H9 (cell line): ENCODE results near the gene HAUS6. TPM values are rescaled to one million over a fixed set of nuclear protein-coding genes. Genes with fewer than 3 reads are reported as not detected.

ENCODE experiments used
- DNase-seq: peaks from one replicate; pipeline ENCODE4 v3.0.0-alpha.2; 2017
- H2AFZ ChIP-seq: one replicate; pipeline ENCODE4 v1.6.1; 2013; ENCODE audit warnings: mild to moderate bottlenecking, low read length, control low read depth, moderate library complexity
- H2AK5ac ChIP-seq: 2 replicates; pipeline ENCODE4 v1.6.1; 2013; ENCODE audit warnings: low read length, control low read depth, mixed read lengths; ENCODE audit not compliant: insufficient read length
- H2BK120ac ChIP-seq: one replicate; pipeline ENCODE4 v1.6.1; 2013; ENCODE audit warnings: low read depth, mild to moderate bottlenecking, low read length, control low read depth, inconsistent platforms; ENCODE audit not compliant: poor library complexity, severe bottlenecking
- H2BK12ac ChIP-seq: 2 replicates; pipeline ENCODE4 v1.6.1; 2013; ENCODE audit warnings: low read length, control low read depth, mixed read lengths, low read depth; ENCODE audit not compliant: insufficient read length
- H2BK15ac ChIP-seq: 2 replicates; pipeline ENCODE4 v1.6.1; 2013; ENCODE audit warnings: low read depth, low read length, control low read depth
- H2BK20ac ChIP-seq: one replicate; pipeline ENCODE4 v1.6.1; 2013; ENCODE audit warnings: low read depth, mild to moderate bottlenecking, low read length, control low read depth, inconsistent platforms; ENCODE audit not compliant: poor library complexity, severe bottlenecking
- H2BK5ac ChIP-seq: 2 replicates; pipeline ENCODE4 v1.6.1; 2013; ENCODE audit warnings: low read length, control low read depth, mixed read lengths; ENCODE audit not compliant: insufficient read length
- H3K14ac ChIP-seq: 2 replicates; pipeline ENCODE4 v1.6.1; 2013; ENCODE audit warnings: low read length, control low read depth; ENCODE audit not compliant: insufficient read depth
- H3K18ac ChIP-seq: 2 replicates; pipeline ENCODE4 v1.6.1; 2013; ENCODE audit warnings: low read depth, mild to moderate bottlenecking, mixed read lengths, low read length, control low read depth; ENCODE audit not compliant: insufficient read length
- H3K23ac ChIP-seq: 2 replicates; pipeline ENCODE4 v1.6.1; 2013; ENCODE audit warnings: low read length, control low read depth, mixed read lengths, low read depth; ENCODE audit not compliant: insufficient read length
- H3K23me2 ChIP-seq: 2 replicates; pipeline ENCODE4 v1.6.1; 2013; ENCODE audit warnings: low read depth, mild to moderate bottlenecking, mixed read lengths, low read length, control low read depth; ENCODE audit not compliant: insufficient read length, poor library complexity, severe bottlenecking
- H3K27ac ChIP-seq: 2 replicates; pipeline ENCODE4 v1.5.1; 2013; ENCODE audit warnings: low read length, control low read depth, mixed read lengths, low read depth; ENCODE audit not compliant: insufficient read length
- H3K27me3 ChIP-seq: 2 replicates; pipeline ENCODE4 v1.6.1; 2013; ENCODE audit warnings: low read length, control low read depth, inconsistent platforms; ENCODE audit not compliant: insufficient read depth
- H3K4ac ChIP-seq: 2 replicates; pipeline ENCODE4 v1.6.1; 2013; ENCODE audit warnings: low read depth, mild to moderate bottlenecking, control low read depth, inconsistent platforms, low read length, moderate library complexity
- H3K4me1 ChIP-seq: 2 replicates; pipeline ENCODE4 v1.6.1; 2013; ENCODE audit warnings: low read length, control low read depth, inconsistent platforms; ENCODE audit not compliant: insufficient read depth
- H3K4me2 ChIP-seq: 2 replicates; pipeline ENCODE4 v1.6.1; 2013; ENCODE audit warnings: low read length, control low read depth, mixed read lengths; ENCODE audit not compliant: insufficient read length, insufficient read depth
- H3K56ac ChIP-seq: 2 replicates; pipeline ENCODE4 v1.6.1; 2013; ENCODE audit warnings: low read depth, mild to moderate bottlenecking, mixed read lengths, low read length, control low read depth; ENCODE audit not compliant: insufficient read length
- H3K79me1 ChIP-seq: 2 replicates; pipeline ENCODE4 v1.6.1; 2013; ENCODE audit warnings: low read depth, mild to moderate bottlenecking, moderate library complexity, low read length, control low read depth, inconsistent platforms; ENCODE audit not compliant: insufficient read depth, poor library complexity, severe bottlenecking
- H3K79me2 ChIP-seq: 2 replicates; pipeline ENCODE4 v1.6.1; 2013; ENCODE audit warnings: low read length, control low read depth, inconsistent platforms; ENCODE audit not compliant: insufficient read depth
- H3K9ac ChIP-seq: 2 replicates; pipeline ENCODE4 v1.6.1; 2013; ENCODE audit warnings: low read length, control low read depth, mixed read lengths; ENCODE audit not compliant: insufficient read length; ENCODE audit errors: extremely low read depth
- H3K9me3 ChIP-seq: one replicate; pipeline ENCODE4 v1.6.1; 2013; ENCODE audit warnings: low read depth, low read length, inconsistent platforms; ENCODE audit not compliant: control insufficient read depth
- H3T11ph ChIP-seq: one replicate; pipeline ENCODE4 v1.6.1; 2013; ENCODE audit warnings: mild to moderate bottlenecking, low read length, control low read depth, inconsistent platforms
- H4K20me1 ChIP-seq: one replicate; pipeline ENCODE4 v1.6.1; 2013; ENCODE audit not compliant: control insufficient read depth, insufficient read length, insufficient read depth
- H4K5ac ChIP-seq: 2 replicates; pipeline ENCODE4 v1.6.1; 2013; ENCODE audit warnings: low read depth, mild to moderate bottlenecking, mixed read lengths, low read length, control low read depth; ENCODE audit not compliant: insufficient read length
- H4K8ac ChIP-seq: replicated peaks from 2 replicates; pipeline ENCODE4 v1.6.1; 2013; ENCODE audit warnings: low read length, control low read depth, mixed read lengths, low read depth; ENCODE audit not compliant: insufficient read length
- H4K91ac ChIP-seq: 2 replicates; pipeline ENCODE4 v1.6.1; 2013; ENCODE audit warnings: low read depth, mild to moderate bottlenecking, moderate library complexity, mixed read lengths, low read length, control low read depth; ENCODE audit not compliant: insufficient read length
- H3K27ac Mint-ChIP-seq, 3 experiments: 2 replicates in 2 of 3; 3 replicates in 1 of 3; pipeline ENCODE4 v1.8.0; 2020 to 2021; ENCODE audit warnings: mixed read lengths in 3 of 3, mild to moderate bottlenecking in 1 of 3, moderate library complexity in 1 of 3
- H3K27me3 Mint-ChIP-seq: 2 replicates; pipeline ENCODE4 v1.8.0; 2021; ENCODE audit warnings: low read depth, mild to moderate bottlenecking, moderate library complexity, mixed read lengths
- H3K36me3 Mint-ChIP-seq, 3 experiments: 2 replicates in 2 of 3; 3 replicates in 1 of 3; pipeline ENCODE4 v1.8.0; 2020 to 2021; ENCODE audit warnings: low read depth in 3 of 3, mixed read lengths in 3 of 3; ENCODE audit not compliant: insufficient read depth in 1 of 3
- H3K4me1 Mint-ChIP-seq, 2 experiments: 2 replicates each; pipeline ENCODE4 v1.8.0; 2020; ENCODE audit warnings: mixed read lengths in 2 of 2
- H3K4me3 Mint-ChIP-seq, 2 experiments: 2 replicates in 1 of 2; 3 replicates in 1 of 2; pipeline ENCODE4 v1.8.0; 2020 to 2021; ENCODE audit warnings: mild to moderate bottlenecking in 2 of 2, mixed read lengths in 2 of 2, moderate library complexity in 1 of 2
- H3K9me3 Mint-ChIP-seq, 2 experiments: 2 replicates in 1 of 2; 3 replicates in 1 of 2; pipeline ENCODE4 v1.8.0; 2020; ENCODE audit warnings: mild to moderate bottlenecking in 2 of 2, mixed read lengths in 2 of 2, moderate library complexity in 1 of 2
- WGBS: extraction: QIAGEN DNeasy Blood & Tissue Kit; methylation state at CpG from one replicate; pipeline ENCODE4 v1.1.7; 2013; ENCODE audit warnings: missing lambda C conversion rate, low lambda C conversion rate, mixed read lengths; ENCODE audit not compliant: insufficient read length; ENCODE audit errors: extremely low coverage; 5-methylcytosine and 5-hydroxymethylcytosine counted together
- total RNA-seq: library from RNA; stranded (reverse); gene quantifications from 2 replicates; pipeline ENCODE4 v1.2.1, GENCODE V29; 2021
- TF ChIP-seq, protein P1 (sequence below): fragments of 200-600 bp; sonication (generic); conservative IDR thresholded peaks from 3 replicates; pipeline ENCODE4 v1.8.0; 2021; ENCODE audit warnings: antibody characterized with exemption, mild to moderate bottlenecking

The HAUS6 gene
- total RNA-seq, 1 experiment from 2014 or later: 42.3 TPM

- Histone ChIP-seq H3K27me3 (no peaks in the 10 kb centered on the region), H3K4me2 (no peak overlapping the region), H3K4ac (no peak overlapping the region), H2BK5ac (no peak overlapping the region), H3K4me1 (no peaks in the 10 kb centered on the region), H4K91ac (no peak overlapping the region), H3K79me1 (no peaks in the 10 kb centered on the region), H3K9me3 (no peaks in the 10 kb centered on the region), H3K18ac (no peak overlapping the region), H3K27ac (no peak overlapping the region), H2BK20ac (no peak overlapping the region), H2BK12ac (no peak overlapping the region), H2BK15ac (no peak overlapping the region), H2AFZ (no peak overlapping the region), H3K79me2 (no peaks in the 10 kb centered on the region), H3K23me2 (no peaks in the 10 kb centered on the region), H2AK5ac (no peak overlapping the region), H4K8ac (no peak overlapping the region), H2BK120ac (no peak overlapping the region), H3T11ph (no peak overlapping the region), H3K9ac (no peak overlapping the region), H4K20me1 (no peaks in the 10 kb centered on the region), H3K23ac (no peak overlapping the region), H3K56ac (no peak overlapping the region), H4K5ac (no peak overlapping the region), H3K14ac (no peak overlapping the region)
- Mint-ChIP-seq H3K36me3 (no peaks in the 10 kb centered on the region), H3K27me3 (peaks cover 2% of the 10 kb centered on the region; the same call in 1 of the 2 replicates), H3K9me3 (no peaks in the 10 kb centered on the region), H3K27ac (no peak overlapping the region), H3K4me1 (no peaks in the 10 kb centered on the region), H3K4me3 (no peak overlapping the region)
- DNase-seq: no peak
- WGBS: no CpG with 5 or more reads among the region's 4 CpGs
- TF ChIP-seq, protein P1, sequence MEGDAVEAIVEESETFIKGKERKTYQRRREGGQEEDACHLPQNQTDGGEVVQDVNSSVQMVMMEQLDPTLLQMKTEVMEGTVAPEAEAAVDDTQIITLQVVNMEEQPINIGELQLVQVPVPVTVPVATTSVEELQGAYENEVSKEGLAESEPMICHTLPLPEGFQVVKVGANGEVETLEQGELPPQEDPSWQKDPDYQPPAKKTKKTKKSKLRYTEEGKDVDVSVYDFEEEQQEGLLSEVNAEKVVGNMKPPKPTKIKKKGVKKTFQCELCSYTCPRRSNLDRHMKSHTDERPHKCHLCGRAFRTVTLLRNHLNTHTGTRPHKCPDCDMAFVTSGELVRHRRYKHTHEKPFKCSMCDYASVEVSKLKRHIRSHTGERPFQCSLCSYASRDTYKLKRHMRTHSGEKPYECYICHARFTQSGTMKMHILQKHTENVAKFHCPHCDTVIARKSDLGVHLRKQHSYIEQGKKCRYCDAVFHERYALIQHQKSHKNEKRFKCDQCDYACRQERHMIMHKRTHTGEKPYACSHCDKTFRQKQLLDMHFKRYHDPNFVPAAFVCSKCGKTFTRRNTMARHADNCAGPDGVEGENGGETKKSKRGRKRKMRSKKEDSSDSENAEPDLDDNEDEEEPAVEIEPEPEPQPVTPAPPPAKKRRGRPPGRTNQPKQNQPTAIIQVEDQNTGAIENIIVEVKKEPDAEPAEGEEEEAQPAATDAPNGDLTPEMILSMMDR: no peak
Observed at GRCh38 chr9:19018201-19018600, 84.5 kb downstream of the HAUS6 start.
